ENCODE results near the gene ZXDC.

ZXDC gene

DNA sequence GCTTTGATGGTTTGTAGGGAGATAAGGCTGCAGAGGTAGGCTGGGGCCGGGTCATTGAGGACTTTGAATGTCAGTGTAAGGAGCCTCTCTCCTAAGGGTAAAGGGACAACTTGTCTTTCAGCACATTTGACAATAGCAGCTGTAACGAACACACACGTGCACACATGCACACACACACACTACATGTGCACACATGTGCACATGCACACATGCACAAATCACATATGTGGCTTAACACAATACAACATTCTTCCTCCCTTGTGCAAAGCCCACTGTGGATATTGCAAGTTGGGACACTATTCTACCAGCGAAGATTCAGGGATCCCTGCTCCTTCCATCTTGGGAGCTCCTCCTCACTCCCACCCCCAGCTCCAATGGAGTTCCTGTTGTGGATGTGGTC lies 82.1 kb downstream of the ZXDC start:
- H3K27ac ChIP-seq = no peak overlapping the region
- TF ChIP-seq, protein P1, sequence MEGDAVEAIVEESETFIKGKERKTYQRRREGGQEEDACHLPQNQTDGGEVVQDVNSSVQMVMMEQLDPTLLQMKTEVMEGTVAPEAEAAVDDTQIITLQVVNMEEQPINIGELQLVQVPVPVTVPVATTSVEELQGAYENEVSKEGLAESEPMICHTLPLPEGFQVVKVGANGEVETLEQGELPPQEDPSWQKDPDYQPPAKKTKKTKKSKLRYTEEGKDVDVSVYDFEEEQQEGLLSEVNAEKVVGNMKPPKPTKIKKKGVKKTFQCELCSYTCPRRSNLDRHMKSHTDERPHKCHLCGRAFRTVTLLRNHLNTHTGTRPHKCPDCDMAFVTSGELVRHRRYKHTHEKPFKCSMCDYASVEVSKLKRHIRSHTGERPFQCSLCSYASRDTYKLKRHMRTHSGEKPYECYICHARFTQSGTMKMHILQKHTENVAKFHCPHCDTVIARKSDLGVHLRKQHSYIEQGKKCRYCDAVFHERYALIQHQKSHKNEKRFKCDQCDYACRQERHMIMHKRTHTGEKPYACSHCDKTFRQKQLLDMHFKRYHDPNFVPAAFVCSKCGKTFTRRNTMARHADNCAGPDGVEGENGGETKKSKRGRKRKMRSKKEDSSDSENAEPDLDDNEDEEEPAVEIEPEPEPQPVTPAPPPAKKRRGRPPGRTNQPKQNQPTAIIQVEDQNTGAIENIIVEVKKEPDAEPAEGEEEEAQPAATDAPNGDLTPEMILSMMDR (conservative IDR thresholded peaks at IDR 0.05) = no peak

DNA sequence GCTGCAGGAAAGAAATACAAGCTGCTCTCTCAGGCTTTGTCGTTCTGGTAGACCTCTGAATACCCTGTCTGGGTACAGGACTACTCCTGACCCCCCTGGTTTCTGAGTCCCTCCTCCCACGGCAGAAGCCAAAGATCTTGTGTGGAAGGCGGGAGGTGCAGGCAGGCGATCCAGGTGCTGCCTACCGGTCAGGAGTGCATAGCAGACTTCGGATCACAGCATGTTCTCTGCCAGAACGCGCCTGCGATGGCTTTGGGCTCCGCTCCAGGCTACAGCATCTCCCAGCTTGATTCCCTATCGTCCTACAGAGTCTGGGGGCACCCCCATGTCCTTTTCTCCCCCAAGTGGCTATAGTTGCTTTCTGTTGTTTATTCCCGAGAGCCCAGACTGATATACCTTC lies 83.4 kb downstream of the ZXDC start:
- TF ChIP-seq, protein P1 (conservative IDR thresholded peaks at IDR 0.05) = no peak
- peak overlapping the region; percentile 32 for H3K27ac ChIP-seq

DNA sequence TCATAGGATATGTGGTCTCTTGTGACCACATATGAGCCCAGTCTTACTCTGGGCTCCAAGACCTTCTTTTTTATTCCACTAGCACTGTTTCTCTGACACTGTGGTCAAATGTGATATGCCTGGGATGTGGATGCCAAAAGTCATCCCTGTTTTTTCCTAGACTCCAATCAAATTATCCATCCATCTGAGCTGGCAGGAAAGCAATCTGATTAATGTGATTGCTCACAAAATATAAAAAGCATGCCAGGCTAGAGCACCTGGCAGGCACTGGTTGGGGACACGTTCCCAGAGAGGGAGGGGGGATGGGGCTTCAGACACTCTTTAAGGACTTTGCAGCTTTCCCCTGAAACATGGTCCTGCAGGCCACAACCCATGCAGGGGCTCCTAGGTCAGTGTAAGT lies 84.1 kb downstream of the ZXDC start:
- TF ChIP-seq, protein P1 (conservative IDR thresholded peaks at IDR 0.05) = no peak
- H3K27ac ChIP-seq = peak overlapping the region; percentile 32

DNA sequence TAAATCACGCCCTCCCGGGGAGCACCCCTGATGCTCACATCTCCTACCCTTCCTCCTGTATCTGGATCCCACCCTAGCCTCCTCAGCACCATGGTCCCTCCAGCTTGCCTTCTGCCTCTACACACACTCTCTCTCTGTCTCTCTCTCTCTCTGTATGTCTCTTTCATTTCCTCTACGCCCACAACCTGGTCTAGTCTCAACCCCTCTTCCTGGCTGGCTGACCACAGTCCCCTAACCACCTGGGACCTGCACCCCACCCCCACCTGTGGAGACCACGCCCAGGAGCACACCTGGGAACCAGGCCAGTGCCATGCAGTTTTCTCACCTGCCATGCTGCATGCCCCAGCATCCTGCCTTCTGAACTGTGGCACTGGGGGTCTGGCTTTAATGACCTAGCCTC lies 84.9 kb downstream of the ZXDC start:
- TF ChIP-seq, protein P1 (conservative IDR thresholded peaks at IDR 0.05) = no peak
- peak overlapping the region; percentile 32 for H3K27ac ChIP-seq

DNA sequence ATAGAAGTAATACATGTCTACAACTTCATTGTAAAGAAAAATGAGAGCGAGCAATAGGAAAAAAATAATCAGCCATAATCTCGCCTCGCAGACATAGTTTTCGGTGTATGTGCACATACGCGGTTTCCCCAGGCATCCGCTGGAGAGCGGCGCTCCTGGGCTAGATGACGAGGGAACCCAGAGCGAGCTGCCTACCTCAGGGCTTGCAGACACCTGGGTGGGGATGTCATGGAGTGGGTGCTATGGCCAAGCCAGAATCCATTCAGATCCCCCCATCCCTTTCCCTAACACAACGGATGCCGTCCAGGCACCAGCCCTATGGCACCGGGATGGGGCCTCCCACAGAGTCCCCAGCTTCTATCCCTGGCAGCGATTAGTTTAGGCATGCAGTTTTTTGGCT lies 85.5 kb downstream of the ZXDC start:
- H3K27ac ChIP-seq = no peak overlapping the region
- TF ChIP-seq, protein P1 (conservative IDR thresholded peaks at IDR 0.05) = no peak

DNA sequence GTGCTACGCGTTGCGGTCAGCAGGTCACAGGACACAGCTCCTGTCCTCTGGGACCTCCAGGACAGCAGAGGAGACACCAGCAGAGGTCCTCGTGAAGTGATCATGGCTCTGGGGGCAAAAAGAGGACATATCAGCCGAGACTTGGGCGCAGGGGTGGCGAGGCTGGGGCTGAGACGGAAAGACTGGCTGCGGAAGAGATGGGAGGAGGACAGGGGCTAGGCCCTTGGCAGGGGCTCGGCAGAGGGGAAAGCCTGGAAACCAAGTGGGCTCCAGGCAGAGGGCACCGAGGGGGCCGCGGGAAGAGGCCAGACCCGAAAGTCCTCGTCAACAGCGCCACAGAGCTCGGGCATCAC lies 85.9 kb downstream of the ZXDC start:
- peak overlapping the region; percentile 73; the same call in 1 of the 2 replicates for H3K27ac ChIP-seq
- TF ChIP-seq, protein P1 (conservative IDR thresholded peaks at IDR 0.05) = no peak

DNA sequence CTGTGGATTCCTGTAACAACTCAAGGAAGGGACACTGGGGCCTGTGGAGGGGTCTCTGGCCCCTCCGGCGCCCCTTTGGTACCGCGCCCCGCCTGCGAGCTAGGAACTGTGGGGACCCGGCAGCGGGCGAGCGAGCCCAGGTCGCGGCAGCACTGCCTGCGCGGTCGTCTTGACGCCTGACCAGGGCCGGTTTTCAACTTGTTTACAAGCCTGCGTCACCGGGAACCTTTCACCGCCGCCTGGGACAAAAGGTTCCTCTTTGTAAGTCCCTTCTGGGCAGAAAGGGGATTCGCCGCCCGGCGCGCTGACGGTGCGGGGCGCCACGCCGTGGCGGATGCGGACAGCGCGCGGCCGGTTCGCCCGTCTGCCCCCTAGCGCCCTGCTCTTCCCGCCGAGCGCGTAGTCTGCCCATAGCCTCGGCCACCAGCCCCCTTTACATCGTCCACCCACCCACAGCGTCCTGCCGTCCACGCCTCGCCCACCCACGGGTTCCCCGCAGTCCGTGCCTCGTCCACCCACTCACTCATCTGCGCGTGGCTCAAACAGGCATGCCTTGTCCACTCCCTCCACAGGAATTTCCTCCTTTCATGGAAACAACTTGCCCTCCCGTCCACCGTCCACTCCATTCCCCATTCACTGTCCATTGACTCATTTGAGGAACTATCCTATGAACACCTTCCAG lies 86.4 kb downstream of the ZXDC start:
- H3K27ac ChIP-seq = peak overlapping the region; percentile 73
- TF ChIP-seq, protein P1 (conservative IDR thresholded peaks at IDR 0.05) = peak; percentile 96

Measured in VCaP (cell line).